HG03280 (cell line): ENCODE data around the gene KCTD17.

Source experiments
- ATAC-seq: cut with Tn5 transposase; IDR thresholded peaks from one replicate; pipeline ENCODE4 v1.9.1; 2021; ENCODE audit warnings: mild to moderate bottlenecking, moderate library complexity; ENCODE audit not compliant: unreplicated experiment

Gene KCTD17

GRCh38 chr22:37075822-37076433 lies 24.4 kb downstream of the KCTD17 start:
- ATAC-seq: no peak

GRCh38 chr22:37077802-37078448 lies 26.4 kb downstream of the KCTD17 start:
- ATAC-seq: no peak

- ATAC-seq: no peak
These were observed 27.6 kb downstream of the KCTD17 start for GRCh38 chr22:37079158-37079557.

GRCh38 chr22:37079668-37080171 lies 28.2 kb downstream of the KCTD17 start:
- no peak for ATAC-seq

GRCh38 chr22:37080438-37080837 lies 28.9 kb downstream of the KCTD17 start:
- no peak for ATAC-seq

GRCh38 chr22:37080838-37081237 lies 29.3 kb downstream of the KCTD17 start:
- no peak for ATAC-seq

GRCh38 chr22:37082251-37082873 lies 30.8 kb downstream of the KCTD17 start:
- no peak for ATAC-seq

GRCh38 chr22:37083914-37084313 lies 32.4 kb downstream of the KCTD17 start:
- no peak for ATAC-seq

- no peak for ATAC-seq
These were observed 32.8 kb downstream of the KCTD17 start for GRCh38 chr22:37084385-37084784.

- no peak for ATAC-seq
These were observed 34.6 kb downstream of the KCTD17 start for GRCh38 chr22:37086184-37086583.

GRCh38 chr22:37088108-37088605 lies 36.6 kb downstream of the KCTD17 start:
- no peak for ATAC-seq

- no peak for ATAC-seq
These were observed 37.3 kb downstream of the KCTD17 start for GRCh38 chr22:37088750-37089408.

- ATAC-seq: no peak
These were observed 37.9 kb downstream of the KCTD17 start for GRCh38 chr22:37089434-37089833.

- ATAC-seq: no peak
These were observed 39.6 kb downstream of the KCTD17 start for GRCh38 chr22:37090920-37091695.

GRCh38 chr22:37091994-37092393 lies 40.5 kb downstream of the KCTD17 start:
- ATAC-seq: no peak

- ATAC-seq: no peak
These were observed 41.5 kb downstream of the KCTD17 start for GRCh38 chr22:37092997-37093396.

GRCh38 chr22:37094239-37094638 lies 42.7 kb downstream of the KCTD17 start:
- no peak for ATAC-seq

- ATAC-seq: no peak
These were observed 43.6 kb downstream of the KCTD17 start for GRCh38 chr22:37095113-37095512.

- no peak for ATAC-seq
These were observed 45.8 kb downstream of the KCTD17 start for GRCh38 chr22:37097346-37097745.

GRCh38 chr22:37098976-37099591 lies 47.5 kb downstream of the KCTD17 start:
- ATAC-seq: no peak
